Esophagus muscularis mucosa (tissue), 4 donors: Measurements from ENCODE around the gene CDPF1. TPM values are rescaled to one million over a fixed set of nuclear protein-coding genes. Genes with fewer than 3 reads are reported as not detected.

Experiments
- DNase-seq: peaks from one replicate; pipeline ENCODE4 v3.0.0-alpha.2; 2017; ENCODE audit errors: extremely low spot score
- H3K27ac ChIP-seq, 4 donors: fragments of 200-600 bp; sonication (generic); replicated peaks in 1 of 4; 1 replicate in 3 of 4; 2 replicates in 1 of 4; pipeline ENCODE4 v1.5.1; 2016 to 2019; ENCODE audit warnings: mild to moderate bottlenecking in 1 of 4
- H3K27me3 ChIP-seq, 4 donors: fragments of 200-600 bp; sonication (generic); one replicate each; pipeline versions ENCODE4 v1.5.1 to v1.6.0; 2016 to 2019
- H3K36me3 ChIP-seq, 4 donors: fragments of 200-600 bp; sonication (generic); one replicate each; pipeline ENCODE4 v1.5.1; 2016 to 2019
- H3K4me1 ChIP-seq, 4 donors: fragments of 200-600 bp; sonication (generic); one replicate each; pipeline ENCODE4 v1.5.1; 2016 to 2019
- H3K4me3 ChIP-seq, 4 donors: fragments of 200-600 bp; sonication (generic); 1 replicate in 2 of 4; 2 replicates in 2 of 4; pipeline ENCODE4 v1.5.1; 2016 to 2019; ENCODE audit warnings: mild to moderate bottlenecking in 4 of 4, moderate library complexity in 1 of 4
- H3K9me3 ChIP-seq, 4 donors: fragments of 200-600 bp; sonication (generic); 1 replicate in 3 of 4; 2 replicates in 1 of 4; pipeline ENCODE4 v1.5.1; 2016 to 2019
- CTCF ChIP-seq, 3 experiments: fragments of 200-600 bp in 2 of 3; fragments of 450-650 bp in 1 of 3; sonication (generic) in 2 of 3; IDR thresholded peaks; one replicate each; pipeline ENCODE4 v1.5.1; 2017 to 2019; ENCODE audit warnings: antibody characterized with exemption in 3 of 3, mild to moderate bottlenecking in 2 of 3, moderate library complexity in 1 of 3
- EP300 ChIP-seq: sonication (generic); formaldehyde crosslinking; IDR thresholded peaks from one replicate; pipeline ENCODE4 v1.6.1; 2017; ENCODE audit warnings: antibody characterized with exemption
- POLR2A ChIP-seq: fragments of 450-650 bp; IDR thresholded peaks from one replicate; pipeline ENCODE4 v1.6.1; 2017; ENCODE audit warnings: antibody characterized with exemption, moderate library complexity, mild to moderate bottlenecking, low read depth
- POLR2AphosphoS5 ChIP-seq, 2 donors: sonication (generic); formaldehyde crosslinking; IDR thresholded peaks; one replicate each; pipeline ENCODE4 v1.6.1; 2017; ENCODE audit warnings: antibody characterized with exemption in 2 of 2
- WGBS: methylation state at CpG from one replicate; pipeline ENCODE4 v1.1.5; 2018; 5-methylcytosine and 5-hydroxymethylcytosine counted together
- intact Hi-C: fragments of 100-400 bp; cut with DNase I; formaldehyde crosslinking; loops from one replicate; pipeline ENCODE4 v1.15.1; 2023
- total RNA-seq, 4 donors: library from RNA; depleted of rRNA; stranded (reverse); fragments of >200 nt; gene quantifications; one replicate each; pipeline versions ENCODE4 v1.1.0 to v1.2.1, GENCODE V29; 2016

CDPF1 gene
- total RNA-seq, 4 donors from 2014 or later, result 8.3 to 19.4 (median 14.8) TPM

GRCh38 chr22:46275455-46276122 is 25.5 kb upstream of the CDPF1 start:
- Histone ChIP-seq H3K4me3 (no peak overlapping the region), H3K27ac (no peak overlapping the region), H3K4me1 (peaks cover 0 to 12% (median 0%) of the 10 kb centered on the region in 4 donors), H3K36me3 (peaks cover 74 to 98% (median 90%) of the 10 kb centered on the region in 4 donors), H3K27me3 (no peaks in the 10 kb centered on the region), H3K9me3 (no peaks in the 10 kb centered on the region)
- intact Hi-C loops, result no loop called here
- no peak for TF ChIP-seq POLR2A
- TF ChIP-seq EP300, result no peak
- no peak for TF ChIP-seq POLR2AphosphoS5 (IDR thresholded peaks at IDR 0.05)
- TF ChIP-seq CTCF (IDR thresholded peaks at IDR 0.05), result no peak
- no peak for DNase-seq
- 79% methylated on average over 3 of the region's 3 CpGs for WGBS

GRCh38 chr22:46274381-46274780 is 24.3 kb upstream of the CDPF1 start:
- no peak for DNase-seq
- Histone ChIP-seq H3K4me3 (no peak overlapping the region), H3K4me1 (peaks cover 4 to 8% (median 7%) of the 10 kb centered on the region in 4 donors), H3K36me3 (peaks cover 62 to 96% (median 78%) of the 10 kb centered on the region in 4 donors), H3K27ac (no peak overlapping the region), H3K27me3 (no peaks in the 10 kb centered on the region), H3K9me3 (no peaks in the 10 kb centered on the region)
- intact Hi-C loops, result no loop called here
- WGBS, result 97% methylated on average over 8 of the region's 8 CpGs
- TF ChIP-seq POLR2A (no peak), EP300 (no peak), CTCF (IDR thresholded peaks at IDR 0.05) (no peak), POLR2AphosphoS5 (IDR thresholded peaks at IDR 0.05) (no peak)

- DNase-seq, result no peak
- peaks cover 12 to 16% (median 15%) of the 10 kb centered on the region in 4 donors for H3K4me1 ChIP-seq
- intact Hi-C loops, result no loop called here
- H3K4me3 ChIP-seq, result no peak overlapping the region
- WGBS, result 90% methylated on average over 10 of the region's 12 CpGs
- H3K27ac ChIP-seq, result no peak overlapping the region
- H3K9me3 ChIP-seq, result no peaks in the 10 kb centered on the region
- H3K36me3 ChIP-seq, result peaks cover 54 to 88% (median 70%) of the 10 kb centered on the region in 4 donors
- TF ChIP-seq POLR2AphosphoS5 (IDR thresholded peaks at IDR 0.05) (no peak), EP300 (no peak), POLR2A (no peak), CTCF (IDR thresholded peaks at IDR 0.05) (no peak)
- H3K27me3 ChIP-seq, result no peaks in the 10 kb centered on the region
Observed at GRCh38 chr22:46273432-46274148, 23.5 kb upstream of the CDPF1 start.

GRCh38 chr22:46272762-46273431 is 22.8 kb upstream of the CDPF1 start:
- TF ChIP-seq CTCF (IDR thresholded peaks at IDR 0.05), result no peak
- no peak for TF ChIP-seq POLR2AphosphoS5 (IDR thresholded peaks at IDR 0.05)
- no peak for TF ChIP-seq EP300
- TF ChIP-seq POLR2A, result no peak
- Histone ChIP-seq H3K4me3 (no peak overlapping the region), H3K27ac (no peak overlapping the region), H3K4me1 (peaks cover 15 to 23% (median 20%) of the 10 kb centered on the region in 4 donors), H3K27me3 (no peaks in the 10 kb centered on the region), H3K9me3 (no peaks in the 10 kb centered on the region), H3K36me3 (peaks cover 47 to 81% (median 63%) of the 10 kb centered on the region in 4 donors)
- intact Hi-C loops, result no loop called here
- DNase-seq, result no peak
- 94% methylated on average over 10 of the region's 12 CpGs for WGBS
